Stimulated activated naive CD4-positive, alpha-beta T cell treated with Interleukin-2 at 50 U/mL for 16 hours (primary cell): ENCODE measurements around the gene NUF2.
A peak's percentile ranks its signal among the peaks of the same experiment; 100 is the strongest.
"Not testable (repeated sequence)": the region's sequence is repeated elsewhere in the genome, so short reads cannot be mapped to it uniquely, and the experiment has no call there.

ENCODE experiments used
- DNase-seq: peaks from one replicate; lab custom pipeline; 2025; lab: John Stamatoyannopoulos, UW

NUF2 gene

GRCh38 chr1:163321311-163322305 is at the start of gene NUF2:
TSS of gene NUF2 (plus strand) at chr1:163321954. CDS start at chr1:163326052, 4,098 bp downstream.
- peak; percentile 95 for DNase-seq

GRCh38 chr1:163273766-163274441 is 47.9 kb upstream of the NUF2 start:
- no peak for DNase-seq

- no peak for DNase-seq
These were observed 46.5 kb upstream of the NUF2 start for GRCh38 chr1:163275222-163275621.

- DNase-seq, result no peak
These were observed 43.2 kb upstream of the NUF2 start for GRCh38 chr1:163278602-163279001.

- DNase-seq, result not testable (repeated sequence)
These were observed 36.9 kb upstream of the NUF2 start for GRCh38 chr1:163284867-163285266.

GRCh38 chr1:163290025-163290640 is 31.6 kb upstream of the NUF2 start:
- DNase-seq, result no peak

- no peak for DNase-seq
These were observed 30.3 kb upstream of the NUF2 start for GRCh38 chr1:163291461-163291860.

GRCh38 chr1:163292153-163292552 is 29.6 kb upstream of the NUF2 start:
- not testable (repeated sequence) for DNase-seq

GRCh38 chr1:163293497-163293896 is 28.3 kb upstream of the NUF2 start:
- not testable (repeated sequence) for DNase-seq

- DNase-seq, result no peak
These were observed 25.8 kb upstream of the NUF2 start for GRCh38 chr1:163295949-163296348.

GRCh38 chr1:163296504-163297263 is 25.1 kb upstream of the NUF2 start:
- DNase-seq, result no peak

- DNase-seq, result no peak
These were observed 23.4 kb upstream of the NUF2 start for GRCh38 chr1:163298365-163298764.

GRCh38 chr1:163300568-163300967 is 21.2 kb upstream of the NUF2 start:
- DNase-seq, result no peak

- no peak for DNase-seq
These were observed 18.2 kb upstream of the NUF2 start for GRCh38 chr1:163303561-163303960.

GRCh38 chr1:163305441-163305840 is 16.3 kb upstream of the NUF2 start:
- no peak for DNase-seq

GRCh38 chr1:163307479-163308171 is 14.1 kb upstream of the NUF2 start:
- no peak for DNase-seq

GRCh38 chr1:163308811-163309210 is 12.9 kb upstream of the NUF2 start:
- DNase-seq, result no peak

- peak; percentile 14 for DNase-seq
These were observed 5.9 kb upstream of the NUF2 start for GRCh38 chr1:163315773-163316374.

- DNase-seq, result no peak
These were observed 863 bp upstream of the NUF2 start for GRCh38 chr1:163320891-163321290.

- not testable (repeated sequence) for DNase-seq
These were observed 1.6 kb downstream of the NUF2 start for GRCh38 chr1:163323339-163323738.

- DNase-seq, result no peak
These were observed 9.4 kb downstream of the NUF2 start for GRCh38 chr1:163331116-163331515.
